AG08395 (cell line): ENCODE results near the gene SSU72.
"Not testable (repeated sequence)": the region's sequence is repeated elsewhere in the genome, so short reads cannot be mapped to it uniquely, and the experiment has no call there.

Experiments
- DNase-seq: peaks from one replicate; pipeline ENCODE4 v3.0.0; 2012; ENCODE audit warnings: mixed read lengths, low spot score

SSU72 gene

GRCh38 chr1:1558591-1558990, 16.1 kb downstream of the SSU72 start:
- DNase-seq, result no peak

GRCh38 chr1:1557688-1558087, 17.0 kb downstream of the SSU72 start:
- DNase-seq, result not testable (repeated sequence)

- not testable (repeated sequence) for DNase-seq
These were observed 17.7 kb downstream of the SSU72 start for GRCh38 chr1:1556961-1557360.

GRCh38 chr1:1556505-1556904, 18.2 kb downstream of the SSU72 start:
- DNase-seq, result no peak

- DNase-seq, result peak; percentile 89
These were observed 19.4 kb downstream of the SSU72 start for GRCh38 chr1:1554926-1555915.

- no peak for DNase-seq
These were observed 20.1 kb downstream of the SSU72 start for GRCh38 chr1:1554550-1554925.

- no peak for DNase-seq
These were observed 20.7 kb downstream of the SSU72 start for GRCh38 chr1:1553821-1554494.

GRCh38 chr1:1552263-1552639, 22.4 kb downstream of the SSU72 start:
- no peak for DNase-seq

- no peak for DNase-seq
These were observed 23.0 kb downstream of the SSU72 start for GRCh38 chr1:1551524-1552262.

GRCh38 chr1:1550591-1551432, 23.9 kb downstream of the SSU72 start:
- DNase-seq, result peak; percentile 64

- DNase-seq, result no peak
These were observed 24.6 kb downstream of the SSU72 start for GRCh38 chr1:1550087-1550486.

GRCh38 chr1:1548591-1548990, 26.1 kb downstream of the SSU72 start:
- no peak for DNase-seq

GRCh38 chr1:1547476-1547875, 27.2 kb downstream of the SSU72 start:
- DNase-seq, result no peak

- DNase-seq, result no peak
These were observed 27.7 kb downstream of the SSU72 start for GRCh38 chr1:1547011-1547410.

GRCh38 chr1:1545946-1546737, 28.5 kb downstream of the SSU72 start:
- DNase-seq, result no peak

GRCh38 chr1:1544544-1544943, 30.1 kb downstream of the SSU72 start:
- DNase-seq, result no peak

- DNase-seq, result peak; percentile 72
These were observed 31.0 kb downstream of the SSU72 start for GRCh38 chr1:1543706-1544099.

- DNase-seq, result no peak
These were observed 31.6 kb downstream of the SSU72 start for GRCh38 chr1:1542766-1543705.

- DNase-seq, result no peak
These were observed 32.5 kb downstream of the SSU72 start for GRCh38 chr1:1541956-1542765.
